ENCODE measurements around the gene LYL1. TPM values are rescaled to one million over a fixed set of nuclear protein-coding genes. Genes with fewer than 3 reads are reported as not detected.

LYL1 gene
- total RNA-seq, 1 experiment from 2014 or later: not detected

DNA sequence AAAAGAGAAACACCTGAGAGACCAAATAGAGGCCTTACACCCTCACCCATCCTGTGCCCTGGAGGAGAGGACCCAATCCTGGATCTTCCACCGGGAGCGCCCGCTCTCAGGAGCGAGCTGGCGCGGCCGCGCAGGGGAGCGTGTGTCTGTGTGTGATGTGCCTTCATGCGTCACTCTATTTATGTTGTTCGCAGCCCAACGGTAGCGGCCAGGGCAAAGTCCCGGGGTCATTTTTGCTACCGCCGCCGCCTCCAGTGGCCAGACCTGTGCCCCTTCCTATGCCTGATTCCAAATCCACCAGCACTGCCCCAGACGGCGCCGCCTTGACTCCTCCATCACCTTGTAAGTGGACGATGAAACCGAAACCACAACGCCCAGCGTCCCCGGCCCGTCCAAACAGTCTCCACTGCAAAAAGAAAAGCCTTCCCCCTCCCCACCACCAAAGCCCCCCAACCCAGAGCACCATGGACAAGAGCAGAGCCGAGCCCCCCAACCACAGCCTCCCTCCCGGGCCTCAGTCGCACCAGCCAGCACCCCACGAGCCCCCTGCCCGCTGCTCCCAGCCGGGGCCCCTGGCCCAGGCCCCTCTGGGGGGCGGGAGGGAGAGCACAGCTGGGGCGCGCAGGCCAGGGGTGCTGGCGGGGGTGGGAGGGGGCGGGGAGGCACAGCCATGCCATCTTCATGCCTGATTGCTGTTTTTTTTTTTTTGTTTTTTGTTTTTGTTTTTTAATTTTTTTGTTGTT, 14.7 kb downstream of the LYL1 start:
- in situ Hi-C loops (cut with HindIII; ENCODE audit: low pct_unique_long_range_greater_than_20kb, low sequenced_read_pairs): no loop called here
- no peak for DNase-seq (ENCODE audit: low read depth, low spot score)

DNA sequence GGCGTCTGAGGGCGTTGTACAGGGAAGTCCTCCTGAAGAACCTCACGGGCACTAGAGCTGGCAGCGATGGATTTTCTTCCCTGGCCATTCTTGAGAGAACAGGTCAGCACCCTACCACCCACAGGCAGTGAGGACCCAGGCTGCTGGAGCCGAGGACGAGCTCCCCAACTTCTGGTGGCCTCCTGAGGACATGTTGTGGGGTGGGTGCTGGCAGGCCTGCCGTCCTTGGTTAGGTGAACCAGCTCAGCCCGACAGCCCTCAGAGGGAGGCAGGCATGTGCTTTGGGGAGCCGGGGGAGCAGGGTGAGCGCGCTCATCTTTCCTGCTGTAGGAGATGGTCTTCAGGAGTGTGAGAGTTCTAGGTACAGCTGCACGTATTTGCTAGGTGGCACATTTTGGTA, 15.4 kb downstream of the LYL1 start:
- DNase-seq (ENCODE audit: low read depth, low spot score): no peak
- in situ Hi-C loops (cut with HindIII; ENCODE audit: low pct_unique_long_range_greater_than_20kb, low sequenced_read_pairs): no loop called here

DNA sequence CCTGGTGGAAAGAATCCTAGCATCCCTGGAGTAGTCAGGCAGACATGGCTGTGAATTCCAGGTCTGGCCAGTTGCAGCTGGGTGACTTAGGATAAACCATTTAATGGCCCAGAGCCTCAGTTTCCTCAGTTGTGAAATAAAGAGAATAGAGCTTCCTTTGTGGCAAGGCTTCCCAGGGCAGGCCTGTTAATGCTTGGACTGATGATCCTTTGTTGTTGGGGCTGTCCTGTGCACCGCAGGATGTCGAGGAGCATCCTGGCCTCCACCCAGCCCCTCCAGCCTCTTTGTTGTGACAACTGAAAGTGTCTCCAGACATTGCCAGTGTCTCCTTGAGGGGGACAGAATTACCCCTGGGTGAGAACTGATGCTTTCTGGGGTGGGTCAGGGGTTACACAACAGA, 16.3 kb downstream of the LYL1 start:
- peak; percentile 11 for DNase-seq (ENCODE audit: low read depth, low spot score)
- in situ Hi-C loops (cut with HindIII; ENCODE audit: low pct_unique_long_range_greater_than_20kb, low sequenced_read_pairs): no loop called here

DNA sequence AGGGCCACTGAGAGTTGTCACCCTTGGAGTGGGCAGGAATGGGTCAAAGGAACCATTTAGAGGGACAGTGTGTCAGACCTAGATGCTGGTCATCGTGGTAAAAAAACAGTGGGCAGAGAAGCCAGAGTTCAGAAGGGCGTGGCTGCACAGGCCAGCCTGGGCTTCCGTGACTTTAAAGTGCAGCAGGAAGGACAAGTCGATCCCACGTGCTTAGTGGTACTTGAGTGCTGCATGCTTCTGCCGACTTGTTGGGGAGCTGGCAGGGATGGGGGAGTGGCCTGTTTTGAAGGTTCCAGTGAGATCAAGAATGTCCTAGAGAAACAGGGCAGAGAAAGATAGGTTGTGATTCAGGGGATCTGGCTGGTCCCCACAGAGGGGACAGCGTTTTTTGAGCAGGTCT, 17.0 kb downstream of the LYL1 start:
- DNase-seq (ENCODE audit: low read depth, low spot score): no peak
- in situ Hi-C loops (cut with HindIII; ENCODE audit: low pct_unique_long_range_greater_than_20kb, low sequenced_read_pairs): no loop called here

DNA sequence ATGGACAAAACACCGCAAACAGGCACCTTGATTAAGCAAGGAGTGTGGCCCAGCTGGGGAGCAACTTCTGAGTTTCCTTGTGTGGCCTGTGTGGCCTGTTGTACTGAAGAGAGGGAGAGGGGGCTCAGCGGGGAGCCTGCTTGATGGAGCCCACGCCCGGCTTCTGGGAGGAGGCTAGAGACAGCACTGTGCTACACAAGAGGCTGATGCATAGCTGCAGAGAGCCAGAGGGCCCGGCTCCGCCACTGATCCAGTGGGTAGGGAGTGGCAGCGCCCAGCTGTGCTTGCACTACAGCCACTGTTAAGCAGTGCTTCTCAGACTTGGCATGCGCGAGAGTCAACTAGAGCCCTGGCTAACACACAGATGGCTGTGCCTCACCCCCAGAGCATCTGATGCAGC, 19.0 kb downstream of the LYL1 start:
- no peak for DNase-seq (ENCODE audit: low read depth, low spot score)
- in situ Hi-C loops (cut with HindIII; ENCODE audit: low pct_unique_long_range_greater_than_20kb, low sequenced_read_pairs): no loop called here

- DNase-seq (ENCODE audit: low read depth, low spot score): no peak
- in situ Hi-C loops (cut with HindIII; ENCODE audit: low pct_unique_long_range_greater_than_20kb, low sequenced_read_pairs): no loop called here
Observed at GRCh38 chr19:13083008-13083404, 19.7 kb downstream of the LYL1 start.

- in situ Hi-C loops (cut with HindIII; ENCODE audit: low pct_unique_long_range_greater_than_20kb, low sequenced_read_pairs): no loop called here
- peak; percentile 41 for DNase-seq (ENCODE audit: low read depth, low spot score)
Observed at GRCh38 chr19:13082192-13083007, 20.3 kb downstream of the LYL1 start.

GRCh38 chr19:13079542-13079986, 23.1 kb downstream of the LYL1 start:
- DNase-seq (ENCODE audit: low read depth, low spot score): no peak
- in situ Hi-C loops (cut with HindIII; ENCODE audit: low pct_unique_long_range_greater_than_20kb, low sequenced_read_pairs): no loop called here

- DNase-seq (ENCODE audit: low read depth, low spot score): no peak
- in situ Hi-C loops (cut with HindIII; ENCODE audit: low pct_unique_long_range_greater_than_20kb, low sequenced_read_pairs): no loop called here
Observed at GRCh38 chr19:13078897-13079541, 23.6 kb downstream of the LYL1 start.

GRCh38 chr19:13078381-13078780, 24.3 kb downstream of the LYL1 start:
- no peak for DNase-seq (ENCODE audit: low read depth, low spot score)
- in situ Hi-C loops (cut with HindIII; ENCODE audit: low pct_unique_long_range_greater_than_20kb, low sequenced_read_pairs): no loop called here

DNA sequence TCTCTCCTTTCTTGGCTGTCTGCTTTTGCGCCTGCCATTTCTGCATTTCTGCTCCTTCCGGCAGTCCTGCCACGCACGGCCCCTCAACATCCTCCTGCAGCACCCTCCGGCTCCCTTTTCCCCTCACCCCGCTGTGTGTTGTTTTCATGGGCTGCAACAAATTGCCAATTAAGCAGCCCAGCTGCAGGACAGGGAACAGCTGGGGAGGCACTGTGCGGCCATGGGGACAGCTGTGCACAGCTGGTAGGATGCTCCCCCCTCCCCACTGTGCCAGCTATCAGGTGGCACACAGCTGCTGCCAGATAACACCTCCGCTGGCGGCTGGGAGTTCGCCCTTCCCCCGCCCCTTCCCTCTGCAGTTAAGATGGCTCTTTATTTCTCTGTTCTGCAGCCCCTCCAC, 25.4 kb downstream of the LYL1 start:
- DNase-seq (ENCODE audit: low read depth, low spot score): no peak
- in situ Hi-C loops (cut with HindIII; ENCODE audit: low pct_unique_long_range_greater_than_20kb, low sequenced_read_pairs): no loop called here

DNA sequence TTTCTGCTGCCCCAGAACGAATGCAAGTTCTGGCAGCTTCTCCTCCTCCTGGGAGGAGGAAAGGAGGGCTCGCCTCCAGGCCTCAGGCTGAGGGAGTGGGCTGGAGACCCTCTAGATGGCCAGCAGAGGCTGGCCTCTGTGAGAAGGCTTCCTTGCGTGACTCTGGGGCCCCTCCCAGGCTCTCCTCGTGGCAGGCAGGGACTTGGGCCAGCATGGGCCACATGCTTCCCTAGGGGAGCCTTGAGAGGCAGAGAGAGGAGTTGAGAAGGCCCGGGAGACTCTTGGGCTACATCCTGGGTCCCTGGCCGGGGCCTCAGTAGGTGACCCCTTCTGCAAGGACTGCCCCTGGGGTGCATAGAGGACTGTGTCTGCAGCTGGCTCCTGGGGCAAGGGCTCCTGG, 25.9 kb downstream of the LYL1 start:
- no peak for DNase-seq (ENCODE audit: low read depth, low spot score)
- in situ Hi-C loops (cut with HindIII; ENCODE audit: low pct_unique_long_range_greater_than_20kb, low sequenced_read_pairs): no loop called here

DNA sequence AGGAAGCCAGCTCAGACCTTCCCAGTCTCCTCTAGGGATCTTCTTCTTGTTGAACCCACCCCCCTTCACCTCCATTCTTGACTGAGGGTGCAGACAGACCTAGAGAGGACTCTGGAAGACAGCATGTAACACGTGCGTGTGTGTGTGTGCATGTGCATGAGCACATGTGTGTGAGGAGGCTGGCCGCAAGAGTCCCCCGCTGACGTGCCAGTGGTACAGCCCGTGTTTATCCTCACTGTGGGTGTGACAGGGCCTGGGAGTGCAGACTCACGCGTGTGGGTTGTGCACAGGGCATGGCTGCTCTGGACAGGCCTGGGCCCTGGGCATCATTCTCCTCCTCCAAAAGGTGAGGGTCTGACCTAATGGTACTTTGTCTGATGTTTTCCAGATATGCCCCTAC, 26.3 kb downstream of the LYL1 start:
- in situ Hi-C loops (cut with HindIII; ENCODE audit: low pct_unique_long_range_greater_than_20kb, low sequenced_read_pairs): no loop called here
- DNase-seq (ENCODE audit: low read depth, low spot score): no peak

GRCh38 chr19:13074378-13074777, 28.3 kb downstream of the LYL1 start:
- no peak for DNase-seq (ENCODE audit: low read depth, low spot score)
- in situ Hi-C loops (cut with HindIII; ENCODE audit: low pct_unique_long_range_greater_than_20kb, low sequenced_read_pairs): no loop called here

- in situ Hi-C loops (cut with HindIII; ENCODE audit: low pct_unique_long_range_greater_than_20kb, low sequenced_read_pairs): no loop called here
- DNase-seq (ENCODE audit: low read depth, low spot score): no peak
Observed at GRCh38 chr19:13073263-13073662, 29.4 kb downstream of the LYL1 start.

DNA sequence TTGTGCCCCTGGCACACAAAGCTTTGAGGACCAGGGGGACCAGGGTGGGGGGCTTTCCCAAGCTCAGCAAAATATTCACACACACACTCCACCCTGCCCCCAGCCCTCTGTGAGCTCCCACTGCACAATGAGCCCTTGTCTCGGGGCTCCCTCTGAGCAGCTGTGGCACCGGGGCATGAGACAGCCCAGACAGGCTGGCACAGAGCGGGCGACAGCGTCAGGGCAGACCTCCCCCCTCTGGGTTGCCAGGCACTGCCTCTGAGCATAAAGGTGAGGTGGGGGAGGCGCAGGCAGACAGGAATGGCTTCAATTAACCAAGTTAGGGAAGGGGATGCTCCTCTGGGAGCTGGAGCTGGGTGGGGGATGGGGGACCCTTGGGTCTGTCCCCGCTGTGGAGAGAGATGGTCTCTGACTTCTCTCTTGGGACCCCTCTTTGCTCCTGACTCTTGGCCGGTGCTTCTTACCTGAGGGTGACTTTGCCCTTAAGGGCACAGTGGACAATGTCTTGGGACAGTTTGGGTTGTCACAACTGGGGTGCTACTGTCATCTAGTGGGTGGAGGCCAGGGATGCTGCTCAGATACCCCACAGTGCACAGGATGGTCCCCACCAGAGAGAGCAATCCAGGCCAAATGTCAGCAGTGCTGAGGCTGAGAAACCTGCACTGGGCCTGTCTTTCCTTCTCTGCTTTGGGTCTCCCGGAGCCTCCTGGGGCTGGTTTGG, 30.3 kb downstream of the LYL1 start:
- in situ Hi-C loops (cut with HindIII; ENCODE audit: low pct_unique_long_range_greater_than_20kb, low sequenced_read_pairs): no loop called here

DNA sequence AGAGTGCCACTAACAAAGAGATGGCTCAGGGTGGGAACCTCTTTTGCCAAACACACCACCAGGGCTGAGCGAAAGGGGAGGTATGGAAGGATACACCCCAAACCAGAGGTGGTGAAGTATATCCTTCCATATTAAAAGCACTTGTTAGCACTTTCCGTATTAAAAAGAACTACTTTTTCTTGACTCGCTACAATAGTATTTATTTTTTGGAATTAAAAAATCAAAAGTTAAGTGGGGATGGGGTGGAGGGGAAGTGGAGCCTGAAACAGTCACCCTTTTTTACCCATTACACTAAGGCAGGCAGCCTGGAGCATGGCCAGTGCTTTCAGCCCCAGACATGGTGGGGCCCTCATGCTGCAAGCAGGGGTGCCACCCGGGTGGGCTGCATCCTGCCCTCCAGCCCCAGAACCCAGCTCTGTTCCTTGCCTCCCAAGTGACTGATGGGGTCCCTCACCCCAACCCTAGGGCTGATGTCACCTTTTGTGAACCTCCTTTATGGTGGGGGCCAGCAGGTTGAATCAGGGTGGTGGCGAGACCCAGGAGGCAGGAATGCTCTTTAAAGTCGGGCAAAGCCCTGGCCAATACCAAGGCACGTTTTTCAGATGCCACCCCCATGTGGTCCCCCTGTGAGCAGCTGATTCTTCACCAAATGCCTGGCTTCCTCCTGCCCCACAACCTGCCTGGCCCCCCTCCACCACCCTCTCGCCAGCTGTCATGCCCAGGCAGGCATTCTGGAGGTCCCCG, 31.0 kb downstream of the LYL1 start:
- DNase-seq (ENCODE audit: low read depth, low spot score): no peak
- in situ Hi-C loops (cut with HindIII; ENCODE audit: low pct_unique_long_range_greater_than_20kb, low sequenced_read_pairs): no loop called here

More for the DNA sequence above, 30.3 kb downstream of the LYL1 start:
- DNase-seq (ENCODE audit: low read depth, low spot score): no peak

Measured in SK-MEL-5 (cell line).